Mesothelial cell of epicardium (in vitro differentiated cells): Measurements from ENCODE around the gene SKAP1. TPM values are rescaled to one million over a fixed set of nuclear protein-coding genes. Genes with fewer than 3 reads are reported as not detected.

Source experiments
- DNase-seq, 2 experiments: peaks; one replicate each; pipeline ENCODE4 v3.0.0; 2021; ENCODE audit warnings: low spot score in 2 of 2; ENCODE audit not compliant: unreplicated experiment in 2 of 2
- H3K27ac Mint-ChIP-seq: 2 replicates; pipeline ENCODE4 v1.8.0; 2021; ENCODE audit warnings: mixed read lengths
- H3K27me3 Mint-ChIP-seq: 2 replicates; pipeline ENCODE4 v1.8.0; 2021; ENCODE audit warnings: low read depth, mixed read lengths
- H3K36me3 Mint-ChIP-seq: 2 replicates; pipeline ENCODE4 v1.8.0; 2021; ENCODE audit warnings: mixed read lengths
- H3K4me1 Mint-ChIP-seq: 2 replicates; pipeline ENCODE4 v1.8.0; 2021; ENCODE audit warnings: mixed read lengths
- H3K4me3 Mint-ChIP-seq: 2 replicates; pipeline ENCODE4 v1.8.0; 2021; ENCODE audit warnings: mild to moderate bottlenecking, moderate library complexity, mixed read lengths
- H3K9me3 Mint-ChIP-seq: 2 replicates; pipeline ENCODE4 v1.8.0; 2021; ENCODE audit warnings: mixed read lengths
- total RNA-seq: library from RNA; stranded (reverse); gene quantifications from 3 replicates; pipeline ENCODE4 v1.2.1, GENCODE V29; 2021
- TF ChIP-seq, protein P1 (sequence below): fragments of 200-600 bp; sonication (generic); IDR thresholded peaks from one replicate; pipeline ENCODE4 v1.5.0; 2021; ENCODE audit warnings: antibody characterized with exemption; ENCODE audit not compliant: unreplicated experiment

SKAP1 gene
- total RNA-seq, 1 donor from 2014 or later = 3.4 TPM

DNA sequence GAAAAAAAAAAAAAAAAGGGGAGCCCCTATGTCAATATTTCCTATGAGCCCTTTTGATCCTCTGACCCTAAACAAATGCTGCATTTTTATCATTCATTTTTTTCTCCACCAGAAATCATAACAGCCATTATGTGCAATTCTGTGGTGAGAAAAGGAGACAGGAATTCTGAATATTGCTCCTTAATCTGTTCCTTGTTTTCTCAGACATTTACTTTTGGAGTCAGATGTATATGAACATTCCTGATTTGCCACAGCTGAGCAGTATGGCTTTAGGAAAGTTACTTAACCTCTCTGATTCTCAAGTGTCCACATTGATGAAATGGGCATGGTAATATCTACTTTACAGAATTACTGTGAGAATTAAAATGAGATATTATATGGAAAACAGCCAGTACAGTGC is 144.4 kb downstream of the SKAP1 start:
- TF ChIP-seq, protein P1, sequence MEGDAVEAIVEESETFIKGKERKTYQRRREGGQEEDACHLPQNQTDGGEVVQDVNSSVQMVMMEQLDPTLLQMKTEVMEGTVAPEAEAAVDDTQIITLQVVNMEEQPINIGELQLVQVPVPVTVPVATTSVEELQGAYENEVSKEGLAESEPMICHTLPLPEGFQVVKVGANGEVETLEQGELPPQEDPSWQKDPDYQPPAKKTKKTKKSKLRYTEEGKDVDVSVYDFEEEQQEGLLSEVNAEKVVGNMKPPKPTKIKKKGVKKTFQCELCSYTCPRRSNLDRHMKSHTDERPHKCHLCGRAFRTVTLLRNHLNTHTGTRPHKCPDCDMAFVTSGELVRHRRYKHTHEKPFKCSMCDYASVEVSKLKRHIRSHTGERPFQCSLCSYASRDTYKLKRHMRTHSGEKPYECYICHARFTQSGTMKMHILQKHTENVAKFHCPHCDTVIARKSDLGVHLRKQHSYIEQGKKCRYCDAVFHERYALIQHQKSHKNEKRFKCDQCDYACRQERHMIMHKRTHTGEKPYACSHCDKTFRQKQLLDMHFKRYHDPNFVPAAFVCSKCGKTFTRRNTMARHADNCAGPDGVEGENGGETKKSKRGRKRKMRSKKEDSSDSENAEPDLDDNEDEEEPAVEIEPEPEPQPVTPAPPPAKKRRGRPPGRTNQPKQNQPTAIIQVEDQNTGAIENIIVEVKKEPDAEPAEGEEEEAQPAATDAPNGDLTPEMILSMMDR = no peak
- Mint-ChIP-seq H3K36me3 (no peaks in the 10 kb centered on the region), H3K4me3 (no peak overlapping the region), H3K9me3 (no peaks in the 10 kb centered on the region), H3K4me1 (peaks cover 67% of the 10 kb centered on the region), H3K27ac (peak overlapping the region; percentile 43), H3K27me3 (no peaks in the 10 kb centered on the region)
- DNase-seq = no peak

DNA sequence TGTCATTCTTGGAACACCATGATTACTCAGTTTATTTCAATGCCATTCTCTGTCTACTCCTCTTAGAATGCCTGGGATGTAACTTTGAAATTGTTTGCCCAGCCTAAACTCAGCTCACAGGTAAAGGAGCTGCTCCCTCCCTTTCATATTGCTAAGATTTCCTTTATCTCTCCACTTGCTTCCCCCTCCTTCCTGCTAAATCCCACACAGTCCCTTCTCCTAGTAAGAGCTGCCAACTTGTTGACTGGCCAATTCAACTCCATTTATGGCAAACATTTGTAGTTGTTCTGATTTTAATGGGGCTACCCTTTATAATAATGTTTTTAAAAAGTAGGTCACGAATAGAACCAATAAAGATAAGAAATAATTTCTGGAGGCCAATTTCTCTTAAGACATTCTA is 146.1 kb downstream of the SKAP1 start:
- peak overlapping the region; percentile 87 for H3K27ac Mint-ChIP-seq
- H3K4me1 Mint-ChIP-seq = peaks cover 66% of the 10 kb centered on the region
- H3K9me3 Mint-ChIP-seq = no peaks in the 10 kb centered on the region
- H3K4me3 Mint-ChIP-seq = no peak overlapping the region
- TF ChIP-seq, protein P1 = no peak
- H3K27me3 Mint-ChIP-seq = no peaks in the 10 kb centered on the region
- no peak for DNase-seq
- H3K36me3 Mint-ChIP-seq = no peaks in the 10 kb centered on the region

DNA sequence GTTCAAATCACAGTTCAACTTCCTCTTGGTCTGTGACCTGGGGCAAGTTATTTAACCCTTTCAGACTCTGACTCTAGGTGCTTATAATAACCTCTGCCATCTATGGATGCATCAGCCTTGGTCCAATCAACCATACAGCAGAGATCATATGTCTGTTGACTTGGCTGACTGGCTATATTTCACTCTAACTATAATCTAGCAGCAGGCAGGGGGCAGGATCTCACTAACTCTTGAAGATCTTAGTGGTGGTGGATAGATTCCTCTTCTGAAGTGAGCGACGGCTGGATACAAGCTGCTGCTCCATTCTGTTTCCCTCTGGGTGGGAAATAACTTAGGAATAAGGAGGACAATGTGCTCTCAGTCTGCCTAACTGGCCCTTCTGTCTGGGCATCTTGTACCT is 146.6 kb downstream of the SKAP1 start:
- no peaks in the 10 kb centered on the region for H3K36me3 Mint-ChIP-seq
- H3K4me1 Mint-ChIP-seq = peaks cover 68% of the 10 kb centered on the region
- H3K27me3 Mint-ChIP-seq = no peaks in the 10 kb centered on the region
- no peak for DNase-seq
- TF ChIP-seq, protein P1 = no peak
- no peak overlapping the region for H3K4me3 Mint-ChIP-seq
- H3K27ac Mint-ChIP-seq = peak overlapping the region; percentile 87
- H3K9me3 Mint-ChIP-seq = no peaks in the 10 kb centered on the region

DNA sequence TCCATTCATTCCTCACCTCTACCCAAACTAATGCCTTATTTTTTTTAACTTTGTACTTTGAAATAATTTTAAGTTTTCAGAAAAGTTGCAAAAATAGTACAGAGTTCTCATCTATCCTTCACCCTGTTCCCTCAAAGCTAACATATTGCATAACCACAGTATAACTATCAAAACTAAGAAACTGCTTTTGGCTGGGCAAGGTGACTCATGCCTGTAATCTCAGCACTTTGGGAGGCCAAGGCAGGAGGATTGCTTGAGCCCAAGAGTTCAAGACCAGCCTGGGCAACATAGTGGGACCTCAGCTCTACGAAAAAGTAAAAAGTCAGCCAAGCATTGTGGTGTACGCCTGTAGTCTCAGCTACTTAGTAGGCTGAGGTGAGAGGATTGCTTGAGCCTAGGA is 147.7 kb downstream of the SKAP1 start:
- peak overlapping the region; percentile 49 for H3K27ac Mint-ChIP-seq
- no peaks in the 10 kb centered on the region for H3K36me3 Mint-ChIP-seq
- no peaks in the 10 kb centered on the region for H3K9me3 Mint-ChIP-seq
- TF ChIP-seq, protein P1 = no peak
- peaks cover 64% of the 10 kb centered on the region for H3K4me1 Mint-ChIP-seq
- H3K4me3 Mint-ChIP-seq = no peak overlapping the region
- no peaks in the 10 kb centered on the region for H3K27me3 Mint-ChIP-seq
- no peak for DNase-seq

DNA sequence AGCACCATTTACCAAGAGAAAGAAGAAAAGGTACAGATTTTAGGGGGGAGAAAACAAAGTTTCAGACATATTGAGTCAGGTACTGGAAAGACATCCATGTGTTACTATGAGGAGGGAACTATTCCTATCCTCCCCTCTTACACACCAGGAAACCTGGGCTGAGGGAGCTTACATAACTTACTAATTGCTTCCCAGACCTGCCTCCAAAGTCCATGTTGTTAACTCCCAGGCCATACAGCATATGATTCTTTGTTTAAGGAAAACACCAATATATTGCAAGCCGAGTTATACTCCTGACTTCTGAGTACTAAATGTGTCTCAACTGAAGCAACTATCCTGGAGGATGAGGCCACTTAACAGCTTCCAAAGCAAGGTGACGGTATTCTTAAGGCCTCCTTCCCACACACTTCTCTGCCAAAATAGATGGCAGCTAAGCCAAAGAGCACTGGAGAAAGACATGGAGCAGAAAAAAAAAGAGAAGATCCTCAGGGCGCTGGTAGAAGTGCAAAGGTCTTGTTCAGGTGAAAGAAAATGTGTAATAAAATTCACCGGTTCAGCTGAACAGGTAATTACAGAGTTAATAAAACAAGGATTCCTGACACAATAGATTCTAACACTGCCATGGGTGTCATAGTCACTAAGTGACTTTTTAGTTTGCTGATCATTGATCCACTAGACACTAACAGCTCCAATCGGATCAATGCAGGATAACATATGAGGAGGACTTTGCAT is 151.1 kb downstream of the SKAP1 start:
- no peak for DNase-seq
- Mint-ChIP-seq H3K4me3 (no peak overlapping the region), H3K4me1 (peaks cover 62% of the 10 kb centered on the region), H3K27me3 (no peaks in the 10 kb centered on the region), H3K36me3 (no peaks in the 10 kb centered on the region), H3K27ac (peak overlapping the region; percentile 68), H3K9me3 (no peaks in the 10 kb centered on the region)
- TF ChIP-seq, protein P1 = no peak
